ENCODE data around the gene ART4. TPM values are rescaled to one million over a fixed set of nuclear protein-coding genes. Genes with fewer than 3 reads are reported as not detected.

ART4 gene
- total and polyA plus RNA-seq, 2 experiments from 2014 or later: 0.24 TPM; not detected in 1

- Histone ChIP-seq H3K27ac (peak overlapping the region; percentile 14), H3K4me1 (ENCODE audit: low read depth) (peaks cover 7% of the 10 kb centered on the region), H3K4me3 (no peak overlapping the region), H3K9me3 (ENCODE audit: low read depth) (no peaks in the 10 kb centered on the region), H3K36me3 (no peaks in the 10 kb centered on the region), H3K27me3 (no peaks in the 10 kb centered on the region)
- DNase-seq (ENCODE audit: low read depth in 1 of 2, low spot score in 1 of 2): peak; percentile 87 to 91
- TF ChIP-seq CTCF (IDR thresholded peaks at IDR 0.05; ENCODE audit: low read depth, low read length): no peak
These were observed 41.1 kb upstream of the ART4 start for GRCh38 chr12:14884458-14884878.

- no peak overlapping the region for H3K4me3 ChIP-seq
These were observed 40.4 kb upstream of the ART4 start for GRCh38 chr12:14883686-14884085.

GRCh38 chr12:14880890-14881453 is 37.6 kb upstream of the ART4 start:
- Histone ChIP-seq H3K4me3 (no peak overlapping the region), H3K27me3 (no peaks in the 10 kb centered on the region), H3K9me3 (ENCODE audit: low read depth) (no peaks in the 10 kb centered on the region), H3K4me1 (ENCODE audit: low read depth) (peaks cover 12% of the 10 kb centered on the region), H3K27ac (no peak overlapping the region), H3K36me3 (no peaks in the 10 kb centered on the region)
- no peak for DNase-seq (ENCODE audit: low read depth in 1 of 2, low spot score in 1 of 2)
- TF ChIP-seq CTCF (IDR thresholded peaks at IDR 0.05; ENCODE audit: low read depth, low read length): no peak

More at GRCh38 chr12:14883686-14884085, 40.4 kb upstream of the ART4 start:
- H3K27ac ChIP-seq: no peak overlapping the region
- H3K27me3 ChIP-seq: no peaks in the 10 kb centered on the region
- TF ChIP-seq CTCF (IDR thresholded peaks at IDR 0.05; ENCODE audit: low read depth, low read length): no peak
- H3K4me1 ChIP-seq (ENCODE audit: low read depth): peaks cover 7% of the 10 kb centered on the region
- peak in 1 of 2 donors; percentile 40 for DNase-seq (ENCODE audit: low read depth in 1 of 2, low spot score in 1 of 2)
- no peaks in the 10 kb centered on the region for H3K9me3 ChIP-seq (ENCODE audit: low read depth)
- no peaks in the 10 kb centered on the region for H3K36me3 ChIP-seq

- DNase-seq (ENCODE audit: low read depth in 1 of 2, low spot score in 1 of 2): peak in 1 of 2 donors; percentile 51
- Histone ChIP-seq H3K27me3 (no peaks in the 10 kb centered on the region), H3K9me3 (ENCODE audit: low read depth) (no peaks in the 10 kb centered on the region), H3K27ac (no peak overlapping the region), H3K4me1 (ENCODE audit: low read depth) (peaks cover 7% of the 10 kb centered on the region), H3K4me3 (no peak overlapping the region), H3K36me3 (no peaks in the 10 kb centered on the region)
- TF ChIP-seq CTCF (IDR thresholded peaks at IDR 0.05; ENCODE audit: low read depth, low read length): no peak
These were observed 36.1 kb upstream of the ART4 start for GRCh38 chr12:14879222-14879933.

- no peaks in the 10 kb centered on the region for H3K9me3 ChIP-seq (ENCODE audit: low read depth)
- no peak for TF ChIP-seq CTCF (IDR thresholded peaks at IDR 0.05; ENCODE audit: low read depth, low read length)
- no peaks in the 10 kb centered on the region for H3K27me3 ChIP-seq
- H3K4me1 ChIP-seq (ENCODE audit: low read depth): peaks cover 10% of the 10 kb centered on the region
- H3K4me3 ChIP-seq: no peak overlapping the region
- H3K27ac ChIP-seq: no peak overlapping the region
- H3K36me3 ChIP-seq: no peaks in the 10 kb centered on the region
- DNase-seq (ENCODE audit: low read depth in 1 of 2, low spot score in 1 of 2): no peak
These were observed 35.2 kb upstream of the ART4 start for GRCh38 chr12:14878488-14878887.
